PC-3 (cell line): ENCODE data around the gene SERPINE1.

Experiments used
- CTCF ChIP-seq: fragments of 300-600 bp; sonication (generic); conservative IDR thresholded peaks from 2 replicates; pipeline ENCODE4 v1.5.1; 2017; ENCODE audit warnings: antibody characterized with exemption, low read depth, mild to moderate bottlenecking, low read length
- EZH2 ChIP-seq: fragments of 300-600 bp; sonication (generic); IDR thresholded peaks from one replicate; pipeline ENCODE4 v1.6.1; 2017; ENCODE audit warnings: antibody characterized with exemption, mild to moderate bottlenecking, low read length; ENCODE audit not compliant: unreplicated experiment

- TF ChIP-seq CTCF (no peak), EZH2 (no peak)
These were observed 12.4 kb upstream of the SERPINE1 start for GRCh38 chr7:101114492-101114891.
